Muscle of leg (tissue), 11 donors: ENCODE results near the gene SLC2A6. TPM values are rescaled to one million over a fixed set of nuclear protein-coding genes. Genes with fewer than 3 reads are reported as not detected.

ENCODE experiments used
- DNase-seq: peaks from one replicate; pipeline ENCODE4 v3.0.0; 2013
- H3K27ac ChIP-seq: one replicate; pipeline ENCODE4 v1.5.1; 2013; ENCODE audit warnings: mild to moderate bottlenecking, low read length, control low read depth
- H3K27me3 ChIP-seq: one replicate; pipeline ENCODE4 v1.6.1; 2013; ENCODE audit warnings: low read length; ENCODE audit not compliant: control insufficient read depth, insufficient read depth
- H3K36me3 ChIP-seq: one replicate; pipeline ENCODE4 v1.6.1; 2013; ENCODE audit warnings: low read length; ENCODE audit not compliant: control insufficient read depth, insufficient read depth
- H3K4me1 ChIP-seq: one replicate; pipeline ENCODE4 v1.6.1; 2013; ENCODE audit warnings: low read length; ENCODE audit not compliant: control insufficient read depth, insufficient read depth
- H3K4me3 ChIP-seq: one replicate; pipeline ENCODE4 v1.5.1; 2013; ENCODE audit warnings: low read length, control low read depth
- H3K9me3 ChIP-seq: replicated peaks from 2 replicates; pipeline ENCODE4 v1.6.1; 2013; ENCODE audit warnings: low read depth, low read length; ENCODE audit not compliant: control insufficient read depth
- WGBS: methylation state at CpG from one replicate; pipeline ENCODE4 v1.1.5; 2013; ENCODE audit warnings: missing lambda C conversion rate; ENCODE audit not compliant: insufficient coverage; 5-methylcytosine and 5-hydroxymethylcytosine counted together
- polyA plus RNA-seq, 8 donors: library from polyadenylated mRNA; unstranded; fragments of 120-200 nt; gene quantifications; one replicate each; pipeline versions ENCODE4 v1.2.1 to v1.2.3, GENCODE V29; 2013; ENCODE audit warnings: inconsistent platforms in 1 of 8, low replicate concordance in 1 of 8; ENCODE audit not compliant: insufficient read length in 8 of 8, insufficient read depth in 1 of 8
- total RNA-seq: library from RNA; stranded (reverse); fragments of 120-200 nt; gene quantifications from one replicate; pipeline ENCODE4 v1.2.4, GENCODE V29; 2013

The SLC2A6 gene
- total and polyA plus RNA-seq, 9 donors = 0.44 to 2.1 (median 1.4) TPM

GRCh38 chr9:133495327-133496293, 16.7 kb upstream of the SLC2A6 start:
- no peaks in the 10 kb centered on the region for H3K36me3 ChIP-seq
- no peak overlapping the region for H3K4me3 ChIP-seq
- peaks cover 26% of the 10 kb centered on the region for H3K27me3 ChIP-seq
- WGBS = 85% methylated on average over 24 of the region's 24 CpGs
- no peaks in the 10 kb centered on the region for H3K9me3 ChIP-seq
- H3K4me1 ChIP-seq = peaks cover 61% of the 10 kb centered on the region
- no peak for DNase-seq
- H3K27ac ChIP-seq = no peak overlapping the region

- peaks cover 28% of the 10 kb centered on the region for H3K27me3 ChIP-seq
- H3K4me1 ChIP-seq = peaks cover 61% of the 10 kb centered on the region
- no peak overlapping the region for H3K27ac ChIP-seq
- no peaks in the 10 kb centered on the region for H3K9me3 ChIP-seq
- no peak for DNase-seq
- 60% methylated on average over 21 of the region's 24 CpGs for WGBS
- no peak overlapping the region for H3K4me3 ChIP-seq
- no peaks in the 10 kb centered on the region for H3K36me3 ChIP-seq
Measured at GRCh38 chr9:133494636-133495326, 15.9 kb upstream of the SLC2A6 start.

GRCh38 chr9:133493845-133494540, 15.1 kb upstream of the SLC2A6 start:
- 90% methylated on average over 23 of the region's 23 CpGs for WGBS
- peaks cover 54% of the 10 kb centered on the region for H3K4me1 ChIP-seq
- H3K9me3 ChIP-seq = no peaks in the 10 kb centered on the region
- H3K4me3 ChIP-seq = no peak overlapping the region
- H3K27me3 ChIP-seq = peaks cover 22% of the 10 kb centered on the region
- H3K27ac ChIP-seq = no peak overlapping the region
- no peaks in the 10 kb centered on the region for H3K36me3 ChIP-seq
- DNase-seq = no peak

- WGBS = 76% methylated on average over 11 of the region's 11 CpGs
- no peak overlapping the region for H3K27ac ChIP-seq
Measured at GRCh38 chr9:133493428-133493827, 14.5 kb upstream of the SLC2A6 start.

GRCh38 chr9:133492061-133493021, 13.4 kb upstream of the SLC2A6 start:
- DNase-seq = peak; percentile 89
- H3K27ac ChIP-seq = peak overlapping the region; percentile 83
- WGBS = 41% methylated on average over 30 of the region's 33 CpGs
- H3K36me3 ChIP-seq = no peaks in the 10 kb centered on the region
- H3K9me3 ChIP-seq = no peaks in the 10 kb centered on the region
- no peak overlapping the region for H3K4me3 ChIP-seq
- peaks cover 17% of the 10 kb centered on the region for H3K27me3 ChIP-seq
- peaks cover 57% of the 10 kb centered on the region for H3K4me1 ChIP-seq

More at GRCh38 chr9:133493428-133493827, 14.5 kb upstream of the SLC2A6 start:
- no peak for DNase-seq
- Histone ChIP-seq H3K9me3 (no peaks in the 10 kb centered on the region), H3K4me1 (peaks cover 49% of the 10 kb centered on the region), H3K27me3 (peaks cover 17% of the 10 kb centered on the region), H3K36me3 (no peaks in the 10 kb centered on the region), H3K4me3 (no peak overlapping the region)

- Histone ChIP-seq H3K36me3 (no peaks in the 10 kb centered on the region), H3K4me3 (no peak overlapping the region), H3K27ac (no peak overlapping the region), H3K4me1 (peaks cover 52% of the 10 kb centered on the region), H3K27me3 (peaks cover 9% of the 10 kb centered on the region), H3K9me3 (no peaks in the 10 kb centered on the region)
- 98% methylated on average over 6 of the region's 8 CpGs for WGBS
- no peak for DNase-seq
Measured at GRCh38 chr9:133491656-133491925, 12.7 kb upstream of the SLC2A6 start.

GRCh38 chr9:133490865-133491655, 12.2 kb upstream of the SLC2A6 start:
- WGBS = 60% methylated on average over 10 of the region's 12 CpGs
- peaks cover 54% of the 10 kb centered on the region for H3K4me1 ChIP-seq
- H3K36me3 ChIP-seq = no peaks in the 10 kb centered on the region
- H3K27ac ChIP-seq = no peak overlapping the region
- DNase-seq = no peak
- H3K4me3 ChIP-seq = no peak overlapping the region
- peaks cover 5% of the 10 kb centered on the region for H3K27me3 ChIP-seq
- H3K9me3 ChIP-seq = no peaks in the 10 kb centered on the region

- Histone ChIP-seq H3K9me3 (no peaks in the 10 kb centered on the region), H3K27ac (no peak overlapping the region), H3K4me3 (no peak overlapping the region), H3K27me3 (peaks cover 5% of the 10 kb centered on the region), H3K36me3 (no peaks in the 10 kb centered on the region), H3K4me1 (peaks cover 55% of the 10 kb centered on the region)
- 59% methylated on average over 13 of the region's 13 CpGs for WGBS
- DNase-seq = no peak
Measured at GRCh38 chr9:133490201-133490681, 11.3 kb upstream of the SLC2A6 start.
